OCI-LY3 (cell line): ENCODE measurements around the gene PPP1R1B.

Experiments
- CTCF ChIP-seq: fragments of 200-600, 300-600 bp; sonication (generic); IDR thresholded peaks from 2 replicates; pipeline ENCODE4 v1.5.1; 2014; ENCODE audit warnings: antibody characterized with exemption, low read length, low read depth
- EZH2phosphoT487 ChIP-seq: fragments of 200-600 bp; shearing (Covaris generic); IDR thresholded peaks from 2 replicates; pipeline ENCODE4 v1.6.1; 2018; ENCODE audit warnings: antibody characterized with exemption, mixed run types, low read depth

GRCh38 chr17:39629494-39629880 lies 2.7 kb downstream of the PPP1R1B start:
- TF ChIP-seq EZH2phosphoT487 (no peak), CTCF (no peak)
